ENCODE results near the gene GNPTAB.

DNA sequence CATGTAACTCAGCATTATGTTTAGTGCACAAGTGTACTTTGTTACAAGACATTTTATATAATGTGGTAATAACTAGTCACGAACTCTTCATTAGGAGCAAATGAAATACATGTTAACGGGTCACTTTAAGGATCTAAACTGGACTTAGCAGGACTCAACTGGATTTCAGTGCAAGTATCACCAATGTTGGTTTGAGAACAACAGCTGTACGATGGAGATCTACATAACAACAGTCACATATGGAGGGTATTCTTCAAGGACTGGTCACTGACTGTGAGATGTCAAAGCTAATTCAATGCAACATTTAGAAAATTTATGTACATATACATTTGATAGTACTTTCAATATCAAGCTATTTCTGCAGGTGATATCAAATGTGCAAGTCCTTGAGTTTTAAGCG is 69.0 kb downstream of the GNPTAB start:
- TF ChIP-seq, protein P1, sequence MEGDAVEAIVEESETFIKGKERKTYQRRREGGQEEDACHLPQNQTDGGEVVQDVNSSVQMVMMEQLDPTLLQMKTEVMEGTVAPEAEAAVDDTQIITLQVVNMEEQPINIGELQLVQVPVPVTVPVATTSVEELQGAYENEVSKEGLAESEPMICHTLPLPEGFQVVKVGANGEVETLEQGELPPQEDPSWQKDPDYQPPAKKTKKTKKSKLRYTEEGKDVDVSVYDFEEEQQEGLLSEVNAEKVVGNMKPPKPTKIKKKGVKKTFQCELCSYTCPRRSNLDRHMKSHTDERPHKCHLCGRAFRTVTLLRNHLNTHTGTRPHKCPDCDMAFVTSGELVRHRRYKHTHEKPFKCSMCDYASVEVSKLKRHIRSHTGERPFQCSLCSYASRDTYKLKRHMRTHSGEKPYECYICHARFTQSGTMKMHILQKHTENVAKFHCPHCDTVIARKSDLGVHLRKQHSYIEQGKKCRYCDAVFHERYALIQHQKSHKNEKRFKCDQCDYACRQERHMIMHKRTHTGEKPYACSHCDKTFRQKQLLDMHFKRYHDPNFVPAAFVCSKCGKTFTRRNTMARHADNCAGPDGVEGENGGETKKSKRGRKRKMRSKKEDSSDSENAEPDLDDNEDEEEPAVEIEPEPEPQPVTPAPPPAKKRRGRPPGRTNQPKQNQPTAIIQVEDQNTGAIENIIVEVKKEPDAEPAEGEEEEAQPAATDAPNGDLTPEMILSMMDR (CRISPR knock-in tag; IDR thresholded peaks at IDR 0.05) = no peak
- TF ChIP-seq, protein P2, sequence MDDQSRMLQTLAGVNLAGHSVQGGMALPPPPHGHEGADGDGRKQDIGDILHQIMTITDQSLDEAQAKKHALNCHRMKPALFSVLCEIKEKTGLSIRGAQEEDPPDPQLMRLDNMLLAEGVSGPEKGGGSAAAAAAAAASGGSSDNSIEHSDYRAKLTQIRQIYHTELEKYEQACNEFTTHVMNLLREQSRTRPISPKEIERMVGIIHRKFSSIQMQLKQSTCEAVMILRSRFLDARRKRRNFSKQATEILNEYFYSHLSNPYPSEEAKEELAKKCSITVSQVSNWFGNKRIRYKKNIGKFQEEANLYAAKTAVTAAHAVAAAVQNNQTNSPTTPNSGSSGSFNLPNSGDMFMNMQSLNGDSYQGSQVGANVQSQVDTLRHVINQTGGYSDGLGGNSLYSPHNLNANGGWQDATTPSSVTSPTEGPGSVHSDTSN (CRISPR knock-in tag; IDR thresholded peaks at IDR 0.05; ENCODE audit: borderline replicate concordance) = no peak
- TF ChIP-seq FOXK2 (IDR thresholded peaks at IDR 0.05) (no peak), ZNF510 (CRISPR knock-in tag; IDR thresholded peaks at IDR 0.05; ENCODE audit: low read depth) (no peak)
- TF ChIP-seq, protein P3, sequence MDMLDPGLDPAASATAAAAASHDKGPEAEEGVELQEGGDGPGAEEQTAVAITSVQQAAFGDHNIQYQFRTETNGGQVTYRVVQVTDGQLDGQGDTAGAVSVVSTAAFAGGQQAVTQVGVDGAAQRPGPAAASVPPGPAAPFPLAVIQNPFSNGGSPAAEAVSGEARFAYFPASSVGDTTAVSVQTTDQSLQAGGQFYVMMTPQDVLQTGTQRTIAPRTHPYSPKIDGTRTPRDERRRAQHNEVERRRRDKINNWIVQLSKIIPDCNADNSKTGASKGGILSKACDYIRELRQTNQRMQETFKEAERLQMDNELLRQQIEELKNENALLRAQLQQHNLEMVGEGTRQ (IDR thresholded peaks at IDR 0.05; ENCODE audit: low read depth, low read length) = no peak
- TF ChIP-seq, protein P3 (CRISPR knock-in tag; IDR thresholded peaks at IDR 0.05; ENCODE audit: borderline replicate concordance) = no peak
